Transverse colon (tissue), 4 donors: ENCODE results near the gene EYS.

Experiments used
- EP300 ChIP-seq: sonication (generic); formaldehyde crosslinking; IDR thresholded peaks from one replicate; pipeline ENCODE4 v1.6.1; 2017; ENCODE audit warnings: antibody characterized with exemption, low read depth
- POLR2A ChIP-seq: fragments of 450-650 bp; IDR thresholded peaks from one replicate; pipeline ENCODE4 v1.6.1; 2016; ENCODE audit warnings: antibody characterized with exemption, mild to moderate bottlenecking, moderate library complexity
- POLR2AphosphoS5 ChIP-seq, 3 donors: sonication (generic); formaldehyde crosslinking; IDR thresholded peaks; one replicate each; pipeline ENCODE4 v1.6.1; 2016; ENCODE audit warnings: antibody characterized with exemption in 3 of 3
- TF ChIP-seq, protein P1 (sequence below), 5 experiments: fragments of 200-600 bp in 3 of 5; fragments of 450-650 bp in 2 of 5; sonication (generic) in 3 of 5; IDR thresholded peaks; 1 replicate in 2 of 5; 2 replicates in 3 of 5; pipeline ENCODE4 v1.5.1; 2016 to 2017; ENCODE audit warnings: antibody characterized with exemption in 5 of 5, inconsistent platforms in 3 of 5, mild to moderate bottlenecking in 2 of 5, moderate library complexity in 1 of 5

DNA sequence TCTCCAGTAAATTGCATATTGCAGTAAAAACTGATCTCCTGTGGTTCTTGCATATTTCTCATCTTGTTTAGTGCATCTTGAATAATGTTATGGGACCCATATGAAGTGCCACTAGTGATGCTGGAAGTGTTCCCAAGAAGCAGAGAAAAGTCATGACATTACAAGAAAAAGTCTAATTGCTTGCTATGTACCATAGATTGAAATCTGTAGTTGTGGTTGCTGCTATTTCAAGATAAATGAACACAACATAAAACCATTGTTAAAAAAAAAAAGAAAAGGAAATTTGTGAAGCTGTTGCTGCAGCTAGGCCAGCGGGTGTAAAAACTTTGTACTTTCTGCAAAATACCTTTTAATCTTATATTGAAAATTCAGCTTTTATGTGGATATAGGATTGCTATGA lies 1767.0 kb downstream of the EYS start:
- TF ChIP-seq POLR2A (no peak), POLR2AphosphoS5 (IDR thresholded peaks at IDR 0.05) (no peak), EP300 (no peak)
- TF ChIP-seq, protein P1, sequence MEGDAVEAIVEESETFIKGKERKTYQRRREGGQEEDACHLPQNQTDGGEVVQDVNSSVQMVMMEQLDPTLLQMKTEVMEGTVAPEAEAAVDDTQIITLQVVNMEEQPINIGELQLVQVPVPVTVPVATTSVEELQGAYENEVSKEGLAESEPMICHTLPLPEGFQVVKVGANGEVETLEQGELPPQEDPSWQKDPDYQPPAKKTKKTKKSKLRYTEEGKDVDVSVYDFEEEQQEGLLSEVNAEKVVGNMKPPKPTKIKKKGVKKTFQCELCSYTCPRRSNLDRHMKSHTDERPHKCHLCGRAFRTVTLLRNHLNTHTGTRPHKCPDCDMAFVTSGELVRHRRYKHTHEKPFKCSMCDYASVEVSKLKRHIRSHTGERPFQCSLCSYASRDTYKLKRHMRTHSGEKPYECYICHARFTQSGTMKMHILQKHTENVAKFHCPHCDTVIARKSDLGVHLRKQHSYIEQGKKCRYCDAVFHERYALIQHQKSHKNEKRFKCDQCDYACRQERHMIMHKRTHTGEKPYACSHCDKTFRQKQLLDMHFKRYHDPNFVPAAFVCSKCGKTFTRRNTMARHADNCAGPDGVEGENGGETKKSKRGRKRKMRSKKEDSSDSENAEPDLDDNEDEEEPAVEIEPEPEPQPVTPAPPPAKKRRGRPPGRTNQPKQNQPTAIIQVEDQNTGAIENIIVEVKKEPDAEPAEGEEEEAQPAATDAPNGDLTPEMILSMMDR (IDR thresholded peaks at IDR 0.05): no peak
